H9 (cell line): ENCODE measurements around the gene PTMA. TPM values are rescaled to one million over a fixed set of nuclear protein-coding genes. Genes with fewer than 3 reads are reported as not detected.

Experiments used
- DNase-seq: peaks from one replicate; pipeline ENCODE4 v3.0.0-alpha.2; 2017
- H2AFZ ChIP-seq: one replicate; pipeline ENCODE4 v1.6.1; 2013; ENCODE audit warnings: mild to moderate bottlenecking, low read length, control low read depth, moderate library complexity
- H2AK5ac ChIP-seq: 2 replicates; pipeline ENCODE4 v1.6.1; 2013; ENCODE audit warnings: low read length, control low read depth, mixed read lengths; ENCODE audit not compliant: insufficient read length
- H2BK120ac ChIP-seq: one replicate; pipeline ENCODE4 v1.6.1; 2013; ENCODE audit warnings: low read depth, mild to moderate bottlenecking, low read length, control low read depth, inconsistent platforms; ENCODE audit not compliant: poor library complexity, severe bottlenecking
- H2BK12ac ChIP-seq: 2 replicates; pipeline ENCODE4 v1.6.1; 2013; ENCODE audit warnings: low read length, control low read depth, mixed read lengths, low read depth; ENCODE audit not compliant: insufficient read length
- H2BK15ac ChIP-seq: 2 replicates; pipeline ENCODE4 v1.6.1; 2013; ENCODE audit warnings: low read depth, low read length, control low read depth
- H2BK20ac ChIP-seq: one replicate; pipeline ENCODE4 v1.6.1; 2013; ENCODE audit warnings: low read depth, mild to moderate bottlenecking, low read length, control low read depth, inconsistent platforms; ENCODE audit not compliant: poor library complexity, severe bottlenecking
- H2BK5ac ChIP-seq: 2 replicates; pipeline ENCODE4 v1.6.1; 2013; ENCODE audit warnings: low read length, control low read depth, mixed read lengths; ENCODE audit not compliant: insufficient read length
- H3K14ac ChIP-seq: 2 replicates; pipeline ENCODE4 v1.6.1; 2013; ENCODE audit warnings: low read length, control low read depth; ENCODE audit not compliant: insufficient read depth
- H3K18ac ChIP-seq: 2 replicates; pipeline ENCODE4 v1.6.1; 2013; ENCODE audit warnings: low read depth, mild to moderate bottlenecking, mixed read lengths, low read length, control low read depth; ENCODE audit not compliant: insufficient read length
- H3K23ac ChIP-seq: 2 replicates; pipeline ENCODE4 v1.6.1; 2013; ENCODE audit warnings: low read length, control low read depth, mixed read lengths, low read depth; ENCODE audit not compliant: insufficient read length
- H3K23me2 ChIP-seq: 2 replicates; pipeline ENCODE4 v1.6.1; 2013; ENCODE audit warnings: low read depth, mild to moderate bottlenecking, mixed read lengths, low read length, control low read depth; ENCODE audit not compliant: insufficient read length, poor library complexity, severe bottlenecking
- H3K27ac ChIP-seq: 2 replicates; pipeline ENCODE4 v1.5.1; 2013; ENCODE audit warnings: low read length, control low read depth, mixed read lengths, low read depth; ENCODE audit not compliant: insufficient read length
- H3K27me3 ChIP-seq: 2 replicates; pipeline ENCODE4 v1.6.1; 2013; ENCODE audit warnings: low read length, control low read depth, inconsistent platforms; ENCODE audit not compliant: insufficient read depth
- H3K4ac ChIP-seq: 2 replicates; pipeline ENCODE4 v1.6.1; 2013; ENCODE audit warnings: low read depth, mild to moderate bottlenecking, control low read depth, inconsistent platforms, low read length, moderate library complexity
- H3K4me1 ChIP-seq: 2 replicates; pipeline ENCODE4 v1.6.1; 2013; ENCODE audit warnings: low read length, control low read depth, inconsistent platforms; ENCODE audit not compliant: insufficient read depth
- H3K4me2 ChIP-seq: 2 replicates; pipeline ENCODE4 v1.6.1; 2013; ENCODE audit warnings: low read length, control low read depth, mixed read lengths; ENCODE audit not compliant: insufficient read length, insufficient read depth
- H3K56ac ChIP-seq: 2 replicates; pipeline ENCODE4 v1.6.1; 2013; ENCODE audit warnings: low read depth, mild to moderate bottlenecking, mixed read lengths, low read length, control low read depth; ENCODE audit not compliant: insufficient read length
- H3K79me1 ChIP-seq: 2 replicates; pipeline ENCODE4 v1.6.1; 2013; ENCODE audit warnings: low read depth, mild to moderate bottlenecking, moderate library complexity, low read length, control low read depth, inconsistent platforms; ENCODE audit not compliant: insufficient read depth, poor library complexity, severe bottlenecking
- H3K79me2 ChIP-seq: 2 replicates; pipeline ENCODE4 v1.6.1; 2013; ENCODE audit warnings: low read length, control low read depth, inconsistent platforms; ENCODE audit not compliant: insufficient read depth
- H3K9ac ChIP-seq: 2 replicates; pipeline ENCODE4 v1.6.1; 2013; ENCODE audit warnings: low read length, control low read depth, mixed read lengths; ENCODE audit not compliant: insufficient read length; ENCODE audit errors: extremely low read depth
- H3K9me3 ChIP-seq: one replicate; pipeline ENCODE4 v1.6.1; 2013; ENCODE audit warnings: low read depth, low read length, inconsistent platforms; ENCODE audit not compliant: control insufficient read depth
- H3T11ph ChIP-seq: one replicate; pipeline ENCODE4 v1.6.1; 2013; ENCODE audit warnings: mild to moderate bottlenecking, low read length, control low read depth, inconsistent platforms
- H4K20me1 ChIP-seq: one replicate; pipeline ENCODE4 v1.6.1; 2013; ENCODE audit not compliant: control insufficient read depth, insufficient read length, insufficient read depth
- H4K5ac ChIP-seq: 2 replicates; pipeline ENCODE4 v1.6.1; 2013; ENCODE audit warnings: low read depth, mild to moderate bottlenecking, mixed read lengths, low read length, control low read depth; ENCODE audit not compliant: insufficient read length
- H4K8ac ChIP-seq: replicated peaks from 2 replicates; pipeline ENCODE4 v1.6.1; 2013; ENCODE audit warnings: low read length, control low read depth, mixed read lengths, low read depth; ENCODE audit not compliant: insufficient read length
- H4K91ac ChIP-seq: 2 replicates; pipeline ENCODE4 v1.6.1; 2013; ENCODE audit warnings: low read depth, mild to moderate bottlenecking, moderate library complexity, mixed read lengths, low read length, control low read depth; ENCODE audit not compliant: insufficient read length
- H3K27ac Mint-ChIP-seq, 3 experiments: 2 replicates in 2 of 3; 3 replicates in 1 of 3; pipeline ENCODE4 v1.8.0; 2020 to 2021; ENCODE audit warnings: mixed read lengths in 3 of 3, mild to moderate bottlenecking in 1 of 3, moderate library complexity in 1 of 3
- H3K27me3 Mint-ChIP-seq: 2 replicates; pipeline ENCODE4 v1.8.0; 2021; ENCODE audit warnings: low read depth, mild to moderate bottlenecking, moderate library complexity, mixed read lengths
- H3K36me3 Mint-ChIP-seq, 3 experiments: 2 replicates in 2 of 3; 3 replicates in 1 of 3; pipeline ENCODE4 v1.8.0; 2020 to 2021; ENCODE audit warnings: low read depth in 3 of 3, mixed read lengths in 3 of 3; ENCODE audit not compliant: insufficient read depth in 1 of 3
- H3K4me1 Mint-ChIP-seq, 2 experiments: 2 replicates each; pipeline ENCODE4 v1.8.0; 2020; ENCODE audit warnings: mixed read lengths in 2 of 2
- H3K4me3 Mint-ChIP-seq, 2 experiments: 2 replicates in 1 of 2; 3 replicates in 1 of 2; pipeline ENCODE4 v1.8.0; 2020 to 2021; ENCODE audit warnings: mild to moderate bottlenecking in 2 of 2, mixed read lengths in 2 of 2, moderate library complexity in 1 of 2
- H3K9me3 Mint-ChIP-seq, 2 experiments: 2 replicates in 1 of 2; 3 replicates in 1 of 2; pipeline ENCODE4 v1.8.0; 2020; ENCODE audit warnings: mild to moderate bottlenecking in 2 of 2, mixed read lengths in 2 of 2, moderate library complexity in 1 of 2
- CTCF ChIP-seq: fragments of 200-600 bp; sonication (generic); conservative IDR thresholded peaks from 3 replicates; pipeline ENCODE4 v1.8.0; 2021; ENCODE audit warnings: antibody characterized with exemption, mild to moderate bottlenecking
- WGBS: extraction: QIAGEN DNeasy Blood & Tissue Kit; methylation state at CpG from one replicate; pipeline ENCODE4 v1.1.7; 2013; ENCODE audit warnings: missing lambda C conversion rate, low lambda C conversion rate, mixed read lengths; ENCODE audit not compliant: insufficient read length; ENCODE audit errors: extremely low coverage; 5-methylcytosine and 5-hydroxymethylcytosine counted together
- total RNA-seq: library from RNA; stranded (reverse); gene quantifications from 2 replicates; pipeline ENCODE4 v1.2.1, GENCODE V29; 2021

PTMA gene
- total RNA-seq, 1 experiment from 2014 or later = 1,963 TPM

DNA sequence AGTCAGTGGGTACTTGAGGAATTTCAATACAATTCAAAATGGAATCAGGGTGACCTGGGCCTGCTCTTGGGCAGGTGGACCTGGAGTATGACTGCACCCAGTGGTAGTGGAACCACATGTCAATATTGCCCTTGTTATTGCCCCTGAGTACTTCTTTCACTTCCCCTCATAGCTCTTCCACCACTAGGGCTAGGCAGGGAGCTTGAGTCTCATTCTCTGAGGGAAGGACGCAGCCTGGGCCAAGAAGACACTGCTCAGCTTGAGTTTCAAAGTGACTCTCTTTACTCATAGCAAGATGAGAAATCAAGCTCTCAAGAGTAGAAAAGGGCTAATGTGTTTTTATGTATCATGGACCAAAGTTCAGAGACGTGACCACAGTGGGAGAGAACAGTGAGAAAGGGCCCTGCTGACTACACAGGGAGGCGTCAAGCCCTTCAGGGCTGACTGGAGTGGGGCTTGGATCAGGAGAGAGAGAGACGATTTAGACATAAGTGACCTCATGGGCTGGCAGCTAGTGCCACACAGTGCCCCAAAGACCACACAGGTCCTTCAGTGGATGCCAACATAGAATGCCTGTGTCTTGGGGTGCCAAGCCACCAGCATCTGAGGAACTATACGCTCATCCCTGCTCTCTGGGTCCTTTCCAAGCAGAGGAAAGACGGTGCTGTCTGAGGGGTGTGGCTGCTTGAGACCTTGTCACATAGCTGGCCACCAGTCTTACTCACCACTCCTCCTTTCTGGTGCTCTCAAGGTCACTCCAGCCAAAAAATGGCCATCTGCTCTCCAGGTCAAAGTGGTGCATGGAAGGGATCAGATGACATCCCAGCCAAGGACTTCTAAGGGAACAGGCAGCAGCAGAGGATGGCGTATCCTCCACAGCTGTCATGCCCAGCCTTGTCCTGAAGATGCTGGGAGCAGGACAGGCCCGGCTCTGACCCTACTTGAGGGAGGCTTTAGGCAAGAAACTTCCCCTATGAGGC is 13.0 kb downstream of the PTMA start:
- no peak overlapping the region for H3K27ac Mint-ChIP-seq
- H3K18ac ChIP-seq = no peak overlapping the region
- no peak for DNase-seq

More for the DNA sequence above, 13.0 kb downstream of the PTMA start:
- Histone ChIP-seq H3K27me3 (no peaks in the 10 kb centered on the region), H3K79me2 (no peaks in the 10 kb centered on the region), H3K56ac (no peak overlapping the region), H2BK5ac (no peak overlapping the region), H3K14ac (no peak overlapping the region), H3K9ac (no peak overlapping the region), H3K79me1 (no peaks in the 10 kb centered on the region), H4K91ac (no peak overlapping the region), H4K5ac (no peak overlapping the region), H3T11ph (no peak overlapping the region), H2BK15ac (no peak overlapping the region), H4K20me1 (no peaks in the 10 kb centered on the region), H3K23me2 (no peaks in the 10 kb centered on the region), H4K8ac (no peak overlapping the region), H3K27ac (no peak overlapping the region), H2BK20ac (no peak overlapping the region), H3K4me2 (no peak overlapping the region), H3K23ac (no peak overlapping the region), H3K4me1 (no peaks in the 10 kb centered on the region), H2BK120ac (no peak overlapping the region), H3K9me3 (no peaks in the 10 kb centered on the region), H2BK12ac (no peak overlapping the region), H2AK5ac (no peak overlapping the region), H3K4ac (no peak overlapping the region), H2AFZ (no peak overlapping the region)
- TF ChIP-seq CTCF = no peak
- H3K9me3 Mint-ChIP-seq = no peaks in the 10 kb centered on the region
- H3K36me3 Mint-ChIP-seq = peaks cover 0 to 2% (median 0%) of the 10 kb centered on the region in 3 experiments; a peak in 2 of 7 replicates
- WGBS = no CpG with 5 or more reads among the region's 8 CpGs
- peaks cover 17 to 31% of the 10 kb centered on the region in 2 experiments for H3K4me1 Mint-ChIP-seq
- H3K4me3 Mint-ChIP-seq = no peak overlapping the region
- no peaks in the 10 kb centered on the region; the same call in 1 of the 2 replicates for H3K27me3 Mint-ChIP-seq
